Mesenchymal stem cell (in vitro differentiated cells and primary cell): ENCODE results near the gene KPNB1.

Experiments
- DNase-seq: peaks from one replicate; pipeline ENCODE4 v3.0.0-alpha.2; 2013
- H2AFZ ChIP-seq: one replicate; pipeline ENCODE4 v1.6.1; 2013; ENCODE audit warnings: low read depth, mild to moderate bottlenecking, control low read depth, inconsistent platforms, low read length, moderate library complexity
- H2AK5ac ChIP-seq: 2 replicates; pipeline ENCODE4 v1.6.1; 2013; ENCODE audit warnings: low read length, moderate library complexity, mild to moderate bottlenecking, inconsistent platforms; ENCODE audit not compliant: severe bottlenecking
- H2BK120ac ChIP-seq: one replicate; pipeline ENCODE4 v1.6.1; 2013; ENCODE audit warnings: low read depth, mild to moderate bottlenecking, inconsistent platforms, low read length, moderate library complexity
- H2BK12ac ChIP-seq, 2 experiments: one replicate each; pipeline ENCODE4 v1.6.1; 2013; ENCODE audit warnings: inconsistent platforms in 2 of 2, low read length in 2 of 2, mild to moderate bottlenecking in 2 of 2, moderate library complexity in 2 of 2, control low read depth in 1 of 2
- H2BK15ac ChIP-seq: one replicate; pipeline ENCODE4 v1.6.1; 2013; ENCODE audit warnings: mild to moderate bottlenecking, low read depth, inconsistent platforms; ENCODE audit not compliant: poor library complexity, severe bottlenecking
- H2BK5ac ChIP-seq: 2 replicates; pipeline ENCODE4 v1.6.1; 2013; ENCODE audit warnings: low read depth, mild to moderate bottlenecking, low read length, control low read depth, inconsistent platforms; ENCODE audit not compliant: poor library complexity, severe bottlenecking
- H3K14ac ChIP-seq, 2 experiments: one replicate each; pipeline ENCODE4 v1.6.1; 2013; ENCODE audit warnings: inconsistent platforms in 2 of 2, low read length in 2 of 2, control low read depth in 1 of 2, mild to moderate bottlenecking in 1 of 2, moderate library complexity in 1 of 2
- H3K18ac ChIP-seq, 2 experiments: one replicate each; pipeline ENCODE4 v1.6.1; 2013; ENCODE audit warnings: inconsistent platforms in 2 of 2, low read length in 2 of 2, control low read depth in 1 of 2, low read depth in 1 of 2, mild to moderate bottlenecking in 1 of 2
- H3K23ac ChIP-seq, 2 experiments: one replicate each; pipeline ENCODE4 v1.6.1; 2013; ENCODE audit warnings: inconsistent platforms in 2 of 2, low read length in 2 of 2, mild to moderate bottlenecking in 2 of 2, moderate library complexity in 2 of 2, control low read depth in 1 of 2
- H3K27ac ChIP-seq: 2 replicates; pipeline ENCODE4 v1.5.1; 2013; ENCODE audit warnings: mild to moderate bottlenecking, moderate library complexity, low read length, control low read depth, inconsistent platforms; ENCODE audit not compliant: poor library complexity, severe bottlenecking
- H3K27me3 ChIP-seq, 2 experiments: 2 replicates each; pipeline versions ENCODE4 v1.6.1 to v1.7.0; 2013; ENCODE audit warnings: low read length in 2 of 2, mild to moderate bottlenecking in 2 of 2, moderate library complexity in 2 of 2, control low read depth in 1 of 2, inconsistent platforms in 1 of 2; ENCODE audit not compliant: control insufficient read depth in 1 of 2, insufficient read depth in 1 of 2
- H3K36me3 ChIP-seq, 2 experiments: 2 replicates each; pipeline versions ENCODE4 v1.6.1 to v1.7.0; 2013; ENCODE audit warnings: low read length in 2 of 2, control low read depth in 1 of 2, inconsistent platforms in 1 of 2, low read depth in 1 of 2, mild to moderate bottlenecking in 1 of 2; ENCODE audit not compliant: insufficient read depth in 2 of 2, control insufficient read depth in 1 of 2
- H3K4ac ChIP-seq, 2 experiments: one replicate each; pipeline ENCODE4 v1.6.1; 2013; ENCODE audit warnings: inconsistent platforms in 2 of 2, low read length in 2 of 2, mild to moderate bottlenecking in 2 of 2, moderate library complexity in 2 of 2, control low read depth in 1 of 2, low read depth in 1 of 2
- H3K4me1 ChIP-seq: 2 replicates; pipeline ENCODE4 v1.6.1; 2013; ENCODE audit warnings: low read depth, low read length, control low read depth; ENCODE audit not compliant: control insufficient read depth, insufficient read depth
- H3K4me2 ChIP-seq: 2 replicates; pipeline ENCODE4 v1.6.1; 2013; ENCODE audit warnings: low read length, mild to moderate bottlenecking, inconsistent platforms; ENCODE audit not compliant: poor library complexity, severe bottlenecking
- H3K4me3 ChIP-seq, 2 experiments: 2 replicates each; pipeline versions ENCODE4 v1.5.1 to v1.7.0; 2013; ENCODE audit warnings: low read length in 2 of 2, mild to moderate bottlenecking in 2 of 2, control low read depth in 1 of 2, low read depth in 1 of 2; ENCODE audit not compliant: insufficient read depth in 1 of 2
- H3K79me1 ChIP-seq: replicated peaks from 2 replicates; pipeline ENCODE4 v1.6.1; 2013; ENCODE audit warnings: mild to moderate bottlenecking, control low read depth, low read length, inconsistent platforms; ENCODE audit not compliant: poor library complexity, severe bottlenecking
- H3K9ac ChIP-seq: 2 replicates; pipeline ENCODE4 v1.7.0; 2013; ENCODE audit warnings: mild to moderate bottlenecking, low read length, moderate library complexity
- H3K9me3 ChIP-seq: 2 replicates; pipeline ENCODE4 v1.7.0; 2013; ENCODE audit warnings: mild to moderate bottlenecking, low read length; ENCODE audit not compliant: control insufficient read depth
- H4K8ac ChIP-seq: one replicate; pipeline ENCODE4 v1.6.1; 2013; ENCODE audit warnings: inconsistent platforms, mild to moderate bottlenecking, low read length, moderate library complexity
- H4K91ac ChIP-seq: one replicate; pipeline ENCODE4 v1.6.1; 2013; ENCODE audit warnings: mild to moderate bottlenecking, low read length, inconsistent platforms
- WGBS: methylation state at CpG from one replicate; pipeline ENCODE4 v1.1.7; 2013; ENCODE audit warnings: mixed read lengths; 5-methylcytosine and 5-hydroxymethylcytosine counted together

KPNB1 gene

GRCh38 chr17:47628014-47628566 is 21.6 kb upstream of the KPNB1 start:
- no peaks in the 10 kb centered on the region for H3K9me3 ChIP-seq
- no peak for DNase-seq
- peaks cover 8 to 33% of the 10 kb centered on the region in 2 experiments for H3K36me3 ChIP-seq
- peaks cover 3% of the 10 kb centered on the region for H3K79me1 ChIP-seq
- no peak overlapping the region for H3K23ac ChIP-seq
- 96% methylated on average over 7 of the region's 8 CpGs for WGBS
- H3K14ac ChIP-seq = no peak overlapping the region
- no peak overlapping the region for H3K4me3 ChIP-seq
- H2BK120ac ChIP-seq = no peak overlapping the region
- peaks cover 3% of the 10 kb centered on the region for H3K4me1 ChIP-seq
- H2BK5ac ChIP-seq = no peak overlapping the region
- H3K18ac ChIP-seq = no peak overlapping the region
- no peak overlapping the region for H4K8ac ChIP-seq
- no peak overlapping the region for H2AFZ ChIP-seq
- no peak overlapping the region for H3K9ac ChIP-seq
- no peak overlapping the region for H2BK12ac ChIP-seq
- no peak overlapping the region for H4K91ac ChIP-seq
- no peak overlapping the region for H2BK15ac ChIP-seq
- no peak overlapping the region for H3K4ac ChIP-seq
- H3K27me3 ChIP-seq = no peaks in the 10 kb centered on the region
- no peak overlapping the region for H3K27ac ChIP-seq
- no peak overlapping the region for H3K4me2 ChIP-seq
- H2AK5ac ChIP-seq = no peak overlapping the region

GRCh38 chr17:47629826-47630225 is 19.9 kb upstream of the KPNB1 start:
- Histone ChIP-seq H3K4me1 (no peaks in the 10 kb centered on the region), H3K23ac (no peak overlapping the region), H2BK120ac (no peak overlapping the region), H2AK5ac (no peak overlapping the region), H2BK12ac (no peak overlapping the region), H2BK5ac (no peak overlapping the region), H3K4ac (no peak overlapping the region), H3K27me3 (no peaks in the 10 kb centered on the region), H3K9ac (no peak overlapping the region), H4K8ac (no peak overlapping the region), H3K14ac (no peak overlapping the region), H3K4me2 (no peak overlapping the region), H2AFZ (no peak overlapping the region), H4K91ac (no peak overlapping the region), H3K27ac (no peak overlapping the region), H3K9me3 (no peaks in the 10 kb centered on the region), H3K18ac (no peak overlapping the region), H2BK15ac (no peak overlapping the region), H3K79me1 (peaks cover 2% of the 10 kb centered on the region), H3K36me3 (peaks cover 1 to 20% of the 10 kb centered on the region in 2 experiments), H3K4me3 (no peak overlapping the region)
- WGBS = 87% methylated on average over 4 of the region's 5 CpGs
- DNase-seq = no peak

DNA sequence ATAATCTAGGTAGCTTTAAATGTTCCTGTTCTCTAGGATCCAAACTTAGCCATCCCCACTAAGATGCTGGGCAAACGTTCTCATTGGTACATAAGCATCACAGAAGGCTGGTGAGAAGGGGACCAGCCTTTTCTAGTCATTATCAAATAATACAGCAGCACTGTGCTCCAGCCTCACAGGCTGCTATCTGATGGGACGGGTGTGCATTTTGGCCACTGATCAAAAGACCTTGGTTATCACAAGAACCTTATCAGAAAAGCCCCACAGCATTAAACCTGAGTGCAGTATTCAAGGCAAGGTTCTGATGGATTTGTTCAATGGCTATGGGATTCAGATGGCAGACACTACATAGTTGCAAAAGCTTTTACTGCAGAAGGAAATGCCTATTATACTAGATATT is 19.1 kb upstream of the KPNB1 start:
- H4K91ac ChIP-seq = no peak overlapping the region
- H2BK15ac ChIP-seq = no peak overlapping the region
- no peak for DNase-seq
- no peak overlapping the region for H3K4me2 ChIP-seq
- no peak overlapping the region for H2BK120ac ChIP-seq
- H3K4ac ChIP-seq = no peak overlapping the region
- H3K4me3 ChIP-seq = no peak overlapping the region
- no peak overlapping the region for H2BK5ac ChIP-seq
- H2BK12ac ChIP-seq = no peak overlapping the region
- no peak overlapping the region for H2AK5ac ChIP-seq
- H4K8ac ChIP-seq = no peak overlapping the region
- no peak overlapping the region for H3K27ac ChIP-seq
- H3K4me1 ChIP-seq = no peaks in the 10 kb centered on the region
- peaks cover 2 to 12% of the 10 kb centered on the region in 2 experiments for H3K36me3 ChIP-seq
- H3K9ac ChIP-seq = no peak overlapping the region
- no peak overlapping the region for H3K23ac ChIP-seq
- 82% methylated on average over 1 of the region's 2 CpGs for WGBS
- H3K79me1 ChIP-seq = peaks cover 2% of the 10 kb centered on the region
- H2AFZ ChIP-seq = no peak overlapping the region
- H3K18ac ChIP-seq = no peak overlapping the region
- H3K14ac ChIP-seq = no peak overlapping the region
- H3K9me3 ChIP-seq = no peaks in the 10 kb centered on the region
- H3K27me3 ChIP-seq = no peaks in the 10 kb centered on the region

GRCh38 chr17:47632991-47633390 is 16.7 kb upstream of the KPNB1 start:
- H2BK12ac ChIP-seq = no peak overlapping the region
- H2AFZ ChIP-seq = no peak overlapping the region
- no peak overlapping the region for H4K8ac ChIP-seq
- H4K91ac ChIP-seq = no peak overlapping the region
- 100% methylated on average over 3 of the region's 3 CpGs for WGBS
- no peak overlapping the region for H2BK5ac ChIP-seq
- no peak overlapping the region for H3K4me2 ChIP-seq
- no peaks in the 10 kb centered on the region for H3K4me1 ChIP-seq
- no peaks in the 10 kb centered on the region for H3K27me3 ChIP-seq
- H3K23ac ChIP-seq = no peak overlapping the region
- no peak overlapping the region for H3K4ac ChIP-seq
- no peaks in the 10 kb centered on the region for H3K79me1 ChIP-seq
- no peaks in the 10 kb centered on the region for H3K9me3 ChIP-seq
- H3K9ac ChIP-seq = no peak overlapping the region
- no peak overlapping the region for H3K27ac ChIP-seq
- H2AK5ac ChIP-seq = no peak overlapping the region
- H3K36me3 ChIP-seq = peaks cover 2 to 13% of the 10 kb centered on the region in 2 experiments
- no peak overlapping the region for H3K4me3 ChIP-seq
- no peak overlapping the region for H3K18ac ChIP-seq
- H3K14ac ChIP-seq = no peak overlapping the region
- no peak overlapping the region for H2BK15ac ChIP-seq
- no peak for DNase-seq
- no peak overlapping the region for H2BK120ac ChIP-seq
